Activated T-helper 1 cell treated with anti-CD3 and anti-CD28 coated beads, Interleukin-12 subunit alpha, Interleukin-12 subunit beta, Interleukin-2, Interleukin-4 antibody, amounts not matched to agents 30 ng/mL and 10 ng/mL and 1 ng/mL, durations not matched to agents 14 hours and 24 hours and 36 hours (primary cell): Measurements from ENCODE around the gene POMZP3. TPM values are rescaled to one million over a fixed set of nuclear protein-coding genes. Genes with fewer than 3 reads are reported as not detected.
A peak's percentile ranks its signal among the peaks of the same experiment; 100 is the strongest.
"Not testable (repeated sequence)": the region's sequence is repeated elsewhere in the genome, so short reads cannot be mapped to it uniquely, and the experiment has no call there.

Experiments used
- DNase-seq: peaks from one replicate; pipeline ENCODE4 v3.0.0; 2021; ENCODE audit warnings: low spot score
- H3K27ac Mint-ChIP-seq: one replicate; pipeline ENCODE4 v1.8.0; 2021; ENCODE audit warnings: mild to moderate bottlenecking, mixed read lengths
- H3K27me3 Mint-ChIP-seq: one replicate; pipeline ENCODE4 v1.8.0; 2022; ENCODE audit warnings: mild to moderate bottlenecking, moderate library complexity, mixed read lengths; ENCODE audit not compliant: insufficient read depth
- H3K36me3 Mint-ChIP-seq: one replicate; pipeline ENCODE4 v1.8.0; 2021; ENCODE audit warnings: low read depth, mixed read lengths
- H3K4me1 Mint-ChIP-seq: one replicate; pipeline ENCODE4 v1.8.0; 2021; ENCODE audit warnings: low read depth, mixed read lengths
- H3K4me3 Mint-ChIP-seq: one replicate; pipeline ENCODE4 v1.8.0; 2021; ENCODE audit warnings: mild to moderate bottlenecking, moderate library complexity, mixed read lengths
- H3K9me3 Mint-ChIP-seq: one replicate; pipeline ENCODE4 v1.8.0; 2021; ENCODE audit warnings: mixed read lengths
- intact Hi-C: fragments of 100-400 bp; cut with micrococcal nuclease; formaldehyde crosslinking; loops from one replicate; pipeline ENCODE4 v1.15.1; 2024
- total RNA-seq: library from RNA; stranded (reverse); gene quantifications from 2 replicates; pipeline ENCODE4 v1.2.3, GENCODE V29; 2022

The POMZP3 gene
- total RNA-seq, 1 donor from 2014 or later: 12.0 TPM

DNA sequence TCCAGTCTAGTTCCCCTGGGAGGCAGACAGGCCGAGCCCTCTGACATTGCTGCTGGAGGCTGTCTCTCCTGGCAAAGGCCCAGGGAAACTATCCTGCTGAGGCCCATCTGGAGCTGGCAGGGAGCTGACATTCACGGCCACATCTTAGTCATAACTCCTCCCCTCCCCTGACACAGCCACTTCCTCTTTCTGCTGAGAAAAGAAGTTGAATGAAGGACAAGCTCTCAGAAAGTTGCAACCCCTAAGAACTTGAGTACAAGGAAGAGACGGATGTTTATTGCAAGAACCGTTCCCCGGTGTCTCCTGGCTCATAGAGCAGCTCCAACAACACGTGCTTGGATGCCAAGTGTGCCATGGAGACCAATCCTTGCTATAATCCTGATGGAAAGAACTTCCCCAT, 21.1 kb downstream of the POMZP3 start:
- H3K27me3 Mint-ChIP-seq, H3K36me3 Mint-ChIP-seq, H3K9me3 Mint-ChIP-seq, H3K4me1 Mint-ChIP-seq, intact Hi-C loops: not testable (repeated sequence)
- peak overlapping the region; percentile 67 for H3K27ac Mint-ChIP-seq
- peak; percentile 56 for DNase-seq
- H3K4me3 Mint-ChIP-seq: peak overlapping the region; percentile 22

DNA sequence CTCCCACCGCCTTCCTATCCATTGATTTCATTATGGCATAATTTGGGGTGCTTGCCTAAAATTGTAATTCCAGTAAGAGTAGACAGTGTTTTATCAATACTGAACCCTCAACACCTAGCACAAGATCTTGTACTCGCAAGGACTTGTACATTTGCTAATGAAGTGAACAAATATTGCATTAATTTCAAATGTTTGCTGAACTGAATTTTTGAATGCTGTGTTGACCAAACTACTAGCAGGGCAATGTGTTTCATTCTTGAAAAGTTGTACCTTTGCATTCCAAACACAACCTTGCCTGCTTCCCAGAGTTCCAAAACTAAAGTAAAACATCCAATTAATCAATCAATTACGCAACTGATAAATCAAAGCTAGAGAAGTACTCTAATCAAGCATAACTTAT, 26.4 kb downstream of the POMZP3 start:
- H3K4me3 Mint-ChIP-seq, intact Hi-C loops, H3K36me3 Mint-ChIP-seq, DNase-seq, H3K27me3 Mint-ChIP-seq, H3K9me3 Mint-ChIP-seq: not testable (repeated sequence)
- H3K27ac Mint-ChIP-seq: peak overlapping the region; percentile 58
- peaks cover 26% of the 10 kb centered on the region for H3K4me1 Mint-ChIP-seq

DNA sequence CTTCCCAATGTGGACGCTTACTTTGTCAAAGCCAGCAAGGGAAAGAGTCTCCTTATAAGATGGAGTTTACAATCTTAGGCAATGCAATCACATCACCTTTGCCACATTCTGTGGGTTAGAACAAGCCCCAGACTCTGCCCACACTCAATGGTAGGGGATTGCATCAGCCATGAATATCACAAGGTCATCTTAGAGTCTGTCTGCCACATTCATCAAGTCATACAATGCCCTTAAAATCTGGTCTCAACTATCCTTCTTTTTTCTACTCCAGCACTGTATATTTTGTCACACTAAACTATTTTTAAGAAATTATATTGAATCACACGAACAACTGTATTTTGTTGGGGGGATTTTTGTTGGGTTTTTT, 27.0 kb downstream of the POMZP3 start:
- H3K9me3 Mint-ChIP-seq, H3K27me3 Mint-ChIP-seq, H3K4me3 Mint-ChIP-seq, H3K36me3 Mint-ChIP-seq, DNase-seq, intact Hi-C loops: not testable (repeated sequence)
- peaks cover 32% of the 10 kb centered on the region for H3K4me1 Mint-ChIP-seq
- H3K27ac Mint-ChIP-seq: peak overlapping the region; percentile 58

DNA sequence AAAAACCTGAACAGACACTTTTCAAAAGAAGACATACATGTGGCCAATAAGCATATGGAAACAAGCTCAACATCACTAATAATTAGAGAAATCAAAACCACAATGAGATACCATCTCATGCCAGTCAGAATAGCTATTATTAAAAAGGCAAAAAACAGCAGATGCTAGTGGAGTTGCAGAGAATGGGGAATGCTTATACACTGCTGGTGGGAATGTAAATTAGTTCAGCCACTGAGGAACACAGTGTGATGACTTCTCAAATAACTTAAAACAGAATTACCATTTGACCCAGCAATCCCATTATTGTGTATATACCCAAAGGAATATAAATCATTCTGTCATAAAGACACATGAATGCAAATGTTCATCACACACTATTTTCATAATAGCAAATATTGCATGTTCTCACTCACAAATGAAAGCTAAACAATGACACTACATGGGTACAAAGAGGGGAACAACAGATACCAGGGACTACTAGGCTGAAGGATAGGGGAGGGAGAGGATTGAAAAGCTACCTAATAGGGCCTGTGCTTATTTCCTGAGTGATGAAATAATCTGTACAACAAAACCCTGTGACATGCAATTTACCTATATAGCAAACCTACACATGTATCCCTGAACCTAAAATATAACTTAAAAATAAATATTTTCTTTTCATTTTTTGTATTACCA, 28.4 kb downstream of the POMZP3 start:
- H3K27ac Mint-ChIP-seq, intact Hi-C loops, H3K27me3 Mint-ChIP-seq, DNase-seq, H3K4me3 Mint-ChIP-seq, H3K9me3 Mint-ChIP-seq, H3K36me3 Mint-ChIP-seq: not testable (repeated sequence)
- H3K4me1 Mint-ChIP-seq: peaks cover 33% of the 10 kb centered on the region

DNA sequence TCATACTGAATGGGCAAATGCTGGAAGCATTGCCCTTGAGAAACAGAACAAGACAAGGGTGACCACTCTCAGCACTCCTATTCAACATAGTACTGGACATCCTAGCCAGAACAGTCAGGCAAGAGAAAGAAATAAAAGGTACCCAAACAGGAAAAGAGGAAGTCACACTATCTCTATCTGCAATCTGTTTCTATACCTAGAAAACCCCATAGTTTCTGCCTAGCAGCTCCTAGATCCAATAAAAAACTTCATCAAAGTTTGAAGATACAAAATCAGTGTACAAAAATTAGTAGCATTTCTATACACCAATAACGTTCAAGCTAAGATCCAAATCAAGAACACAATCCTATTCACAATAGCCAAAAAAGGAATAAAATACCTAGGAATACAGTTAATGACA, 29.8 kb downstream of the POMZP3 start:
- intact Hi-C loops, H3K4me3 Mint-ChIP-seq, H3K27ac Mint-ChIP-seq, DNase-seq, H3K27me3 Mint-ChIP-seq, H3K9me3 Mint-ChIP-seq, H3K36me3 Mint-ChIP-seq: not testable (repeated sequence)
- peaks cover 33% of the 10 kb centered on the region for H3K4me1 Mint-ChIP-seq

DNA sequence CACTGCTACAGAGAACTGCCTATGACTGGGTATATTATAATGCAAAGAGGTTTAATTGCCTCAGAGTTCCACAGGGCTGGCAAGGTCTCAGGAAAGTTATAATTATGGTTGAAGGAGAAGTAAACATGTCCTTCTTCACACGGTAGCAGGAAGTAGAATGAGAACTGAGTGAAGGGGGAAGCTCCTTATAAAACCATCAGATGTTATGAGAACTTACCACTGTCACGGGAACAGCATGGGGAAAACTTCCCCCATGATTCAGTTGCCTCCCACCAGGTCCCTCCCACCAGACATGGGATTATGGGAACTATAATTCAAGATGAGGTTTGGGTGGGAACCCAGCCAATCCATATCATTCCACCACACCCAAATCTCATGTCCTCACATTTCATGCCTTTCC, 34.4 kb downstream of the POMZP3 start:
- H3K9me3 Mint-ChIP-seq, H3K27ac Mint-ChIP-seq, intact Hi-C loops, H3K27me3 Mint-ChIP-seq, DNase-seq, H3K4me3 Mint-ChIP-seq: not testable (repeated sequence)
- peaks cover 11% of the 10 kb centered on the region for H3K36me3 Mint-ChIP-seq
- H3K4me1 Mint-ChIP-seq: peaks cover 35% of the 10 kb centered on the region

DNA sequence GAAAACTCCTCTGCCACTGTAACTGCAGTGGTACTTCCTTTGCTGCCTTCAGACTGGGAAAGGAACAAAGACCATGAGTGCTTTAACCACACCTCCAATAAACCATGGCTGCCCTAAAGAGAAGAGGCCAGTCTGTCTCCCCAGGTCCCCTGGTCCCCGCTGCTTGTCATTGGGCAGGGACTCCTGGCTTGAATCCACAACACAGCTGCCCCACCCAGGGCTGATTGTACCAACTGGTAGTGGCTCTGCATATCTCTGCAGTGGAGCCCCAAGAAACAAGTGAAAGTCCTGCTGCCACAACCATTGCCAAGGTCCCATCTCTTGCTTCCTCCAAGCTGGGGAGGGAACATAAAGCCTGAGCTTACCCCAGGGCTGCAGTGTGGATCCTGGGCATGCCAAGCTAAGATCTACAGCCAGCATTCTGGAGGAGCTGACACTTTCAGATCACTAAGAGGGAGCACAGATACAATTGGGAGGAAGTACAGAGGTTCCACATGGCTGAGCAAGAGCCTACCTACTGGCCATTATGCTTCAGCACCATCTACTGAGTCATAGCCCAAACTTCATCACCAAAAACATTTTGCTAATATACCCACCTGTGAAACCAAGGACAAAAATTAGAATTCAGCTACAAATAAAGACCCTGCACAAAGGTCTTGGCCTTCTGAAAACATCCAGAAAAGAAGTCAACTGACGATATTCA, 35.3 kb downstream of the POMZP3 start:
- Mint-ChIP-seq H3K4me1 (peaks cover 36% of the 10 kb centered on the region), H3K36me3 (peaks cover 11% of the 10 kb centered on the region)
- H3K9me3 Mint-ChIP-seq, intact Hi-C loops, H3K4me3 Mint-ChIP-seq, DNase-seq, H3K27ac Mint-ChIP-seq, H3K27me3 Mint-ChIP-seq: not testable (repeated sequence)

DNA sequence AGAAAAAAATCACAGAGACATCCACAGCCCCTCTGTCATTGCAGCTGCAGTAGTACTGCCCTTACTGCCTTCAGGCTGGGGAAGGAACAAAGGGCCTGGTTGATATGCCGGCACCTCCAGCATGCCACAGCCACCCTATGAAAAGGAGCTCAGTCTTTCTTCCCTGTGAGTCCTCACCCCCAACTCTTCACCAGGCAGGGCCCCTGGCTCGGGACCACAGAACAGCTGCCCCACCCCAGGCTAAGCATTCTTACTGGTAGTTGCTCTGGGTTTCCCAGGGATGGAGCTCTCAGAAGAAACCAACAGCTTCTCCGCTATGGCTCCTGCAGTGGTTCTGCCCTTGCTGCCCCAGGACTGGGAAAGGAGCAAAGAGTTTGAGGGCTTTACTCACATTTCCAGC, 36.0 kb downstream of the POMZP3 start:
- H3K36me3 Mint-ChIP-seq: peaks cover 11% of the 10 kb centered on the region
- peaks cover 33% of the 10 kb centered on the region for H3K4me1 Mint-ChIP-seq
- H3K9me3 Mint-ChIP-seq, intact Hi-C loops, DNase-seq, H3K27ac Mint-ChIP-seq, H3K4me3 Mint-ChIP-seq, H3K27me3 Mint-ChIP-seq: not testable (repeated sequence)

DNA sequence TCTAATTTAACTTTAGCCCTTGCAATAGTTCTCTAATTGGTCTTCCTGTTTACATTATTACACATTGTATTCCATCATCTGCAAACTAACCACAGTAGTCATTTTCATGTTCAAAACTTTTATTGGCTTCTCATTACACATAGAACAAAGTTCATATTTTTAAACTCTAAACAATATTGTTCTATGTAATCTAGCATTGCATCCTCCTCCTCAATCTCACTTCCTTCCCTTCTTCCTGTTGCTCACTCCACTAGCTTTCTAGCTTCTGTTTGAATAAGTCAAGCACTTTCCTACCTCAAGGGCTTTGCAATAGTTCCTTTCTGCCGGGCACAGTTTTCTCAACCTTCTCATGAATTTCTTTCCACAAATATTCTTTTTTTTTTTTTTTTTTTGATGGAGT, 38.5 kb downstream of the POMZP3 start:
- H3K27me3 Mint-ChIP-seq, H3K9me3 Mint-ChIP-seq, intact Hi-C loops, DNase-seq, H3K36me3 Mint-ChIP-seq: not testable (repeated sequence)
- Mint-ChIP-seq H3K27ac (peak overlapping the region; percentile 55), H3K4me1 (peaks cover 30% of the 10 kb centered on the region), H3K4me3 (peak overlapping the region; percentile 11)

DNA sequence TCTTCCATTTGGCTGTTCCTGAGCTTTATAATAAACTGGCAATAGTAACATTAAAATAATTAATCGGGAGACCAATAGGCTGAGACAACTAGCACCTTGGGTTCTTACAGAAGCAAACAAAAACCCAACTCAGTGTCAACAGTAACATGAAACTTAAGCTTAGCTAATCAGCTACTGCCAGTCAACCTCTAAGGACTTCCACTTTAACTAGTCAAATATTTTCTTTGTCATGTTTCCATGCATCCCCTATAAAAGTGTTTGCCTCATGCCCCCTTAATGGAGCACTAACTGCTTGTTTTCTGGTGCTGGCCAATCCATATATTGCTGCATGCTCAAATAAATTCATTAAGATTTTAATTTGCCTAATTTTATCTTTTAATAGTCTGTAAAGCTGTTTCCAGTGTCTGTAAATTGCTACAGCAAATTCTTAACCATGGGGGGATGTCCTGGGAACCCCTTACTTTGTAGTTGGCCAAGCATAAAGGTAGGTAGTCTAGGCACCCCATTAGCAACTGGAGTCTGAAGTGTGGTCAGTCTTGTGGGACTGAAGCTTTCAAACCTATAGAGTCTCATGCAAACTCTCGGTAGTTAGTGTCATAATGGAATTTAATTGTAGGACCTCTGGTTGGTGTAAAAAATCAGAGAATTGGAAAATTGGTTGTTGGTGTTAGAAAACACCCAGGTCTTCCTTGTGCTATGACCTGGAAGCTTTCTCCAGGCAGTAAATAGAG, 40.3 kb downstream of the POMZP3 start:
- intact Hi-C loops, H3K27me3 Mint-ChIP-seq, H3K4me3 Mint-ChIP-seq, H3K36me3 Mint-ChIP-seq, H3K9me3 Mint-ChIP-seq, DNase-seq: not testable (repeated sequence)
- Mint-ChIP-seq H3K27ac (peak overlapping the region; percentile 59), H3K4me1 (peaks cover 38% of the 10 kb centered on the region)

DNA sequence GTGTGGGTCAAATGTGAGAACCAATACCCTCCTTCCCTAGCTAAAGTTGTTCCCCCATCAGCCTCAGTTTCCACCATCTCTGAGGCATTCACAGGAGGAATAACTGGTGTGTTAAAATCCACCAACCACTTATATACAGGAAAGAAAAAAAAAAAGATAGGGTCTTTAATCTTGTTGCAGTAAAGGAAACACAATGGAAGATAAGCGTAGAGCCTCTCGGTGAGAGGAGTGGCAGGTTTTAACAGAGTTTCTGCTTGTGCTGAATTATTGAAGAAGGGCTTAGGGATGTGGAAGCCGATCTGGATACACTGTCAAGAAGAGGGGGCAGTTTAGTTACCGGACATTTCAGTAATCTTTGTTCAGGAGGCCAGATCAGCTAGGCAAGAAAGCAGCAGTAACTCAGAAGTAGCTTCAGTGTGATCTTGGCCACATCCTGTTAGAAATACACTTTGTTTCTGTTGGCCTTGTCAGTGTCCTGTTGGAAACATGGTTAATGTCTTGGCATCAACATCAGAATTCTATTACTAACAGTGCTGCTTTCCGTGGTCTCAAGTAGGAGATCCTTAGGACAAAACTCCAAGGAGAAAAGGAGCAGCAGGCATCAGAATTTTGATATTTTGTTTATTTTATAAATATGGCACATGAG, 43.3 kb downstream of the POMZP3 start:
- H3K27me3 Mint-ChIP-seq, H3K9me3 Mint-ChIP-seq, intact Hi-C loops, H3K36me3 Mint-ChIP-seq, DNase-seq: not testable (repeated sequence)
- peaks cover 38% of the 10 kb centered on the region for H3K4me1 Mint-ChIP-seq
- peak overlapping the region; percentile 41 for H3K4me3 Mint-ChIP-seq
- H3K27ac Mint-ChIP-seq: peak overlapping the region; percentile 83

DNA sequence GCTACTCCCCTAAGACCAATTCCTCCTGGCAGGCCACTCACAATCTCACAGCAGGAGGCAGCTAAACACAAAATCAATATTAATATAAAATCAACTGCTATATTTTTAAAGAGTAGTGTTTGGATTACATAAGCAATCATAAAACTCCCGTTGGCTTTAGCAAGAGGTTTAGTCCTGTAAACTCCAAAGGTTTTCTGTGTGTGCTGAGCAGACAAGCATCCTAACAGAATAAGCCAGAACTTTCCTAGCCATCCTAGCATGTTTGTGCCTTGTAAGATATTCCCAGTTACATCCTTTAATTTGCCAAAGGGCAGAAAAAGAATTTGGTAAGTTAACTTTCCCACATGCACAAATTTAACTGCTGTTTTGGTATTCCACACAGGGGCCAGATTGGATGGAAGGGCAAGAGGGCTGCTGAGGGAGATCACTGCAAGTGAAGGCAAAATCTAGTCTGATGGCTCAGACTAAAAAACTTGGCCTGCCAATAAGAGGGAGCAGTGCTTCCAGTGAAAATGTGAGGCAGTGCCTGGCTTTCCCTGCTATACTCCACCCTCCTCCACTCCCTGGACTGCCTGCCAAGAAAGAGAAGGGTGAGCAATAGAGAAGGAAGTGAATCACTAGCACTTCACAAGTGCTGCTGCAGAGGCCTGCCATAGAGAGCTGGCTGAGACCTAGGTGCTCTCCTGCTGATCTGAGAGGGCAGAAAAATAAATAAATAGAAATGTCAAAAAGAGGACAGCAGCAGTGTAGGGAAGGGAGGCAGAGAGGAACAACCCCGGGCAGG, 44.0 kb downstream of the POMZP3 start:
- H3K9me3 Mint-ChIP-seq, intact Hi-C loops, DNase-seq, H3K27me3 Mint-ChIP-seq, H3K36me3 Mint-ChIP-seq: not testable (repeated sequence)
- H3K27ac Mint-ChIP-seq: peak overlapping the region; percentile 83
- H3K4me1 Mint-ChIP-seq: peaks cover 33% of the 10 kb centered on the region
- H3K4me3 Mint-ChIP-seq: peak overlapping the region; percentile 41
